GM19455 (cell line): Measurements from ENCODE around the gene UBXN6.

ENCODE experiments used
- ATAC-seq: cut with Tn5 transposase; IDR thresholded peaks from one replicate; pipeline ENCODE4 v1.9.1; 2021; ENCODE audit not compliant: unreplicated experiment

The UBXN6 gene

DNA sequence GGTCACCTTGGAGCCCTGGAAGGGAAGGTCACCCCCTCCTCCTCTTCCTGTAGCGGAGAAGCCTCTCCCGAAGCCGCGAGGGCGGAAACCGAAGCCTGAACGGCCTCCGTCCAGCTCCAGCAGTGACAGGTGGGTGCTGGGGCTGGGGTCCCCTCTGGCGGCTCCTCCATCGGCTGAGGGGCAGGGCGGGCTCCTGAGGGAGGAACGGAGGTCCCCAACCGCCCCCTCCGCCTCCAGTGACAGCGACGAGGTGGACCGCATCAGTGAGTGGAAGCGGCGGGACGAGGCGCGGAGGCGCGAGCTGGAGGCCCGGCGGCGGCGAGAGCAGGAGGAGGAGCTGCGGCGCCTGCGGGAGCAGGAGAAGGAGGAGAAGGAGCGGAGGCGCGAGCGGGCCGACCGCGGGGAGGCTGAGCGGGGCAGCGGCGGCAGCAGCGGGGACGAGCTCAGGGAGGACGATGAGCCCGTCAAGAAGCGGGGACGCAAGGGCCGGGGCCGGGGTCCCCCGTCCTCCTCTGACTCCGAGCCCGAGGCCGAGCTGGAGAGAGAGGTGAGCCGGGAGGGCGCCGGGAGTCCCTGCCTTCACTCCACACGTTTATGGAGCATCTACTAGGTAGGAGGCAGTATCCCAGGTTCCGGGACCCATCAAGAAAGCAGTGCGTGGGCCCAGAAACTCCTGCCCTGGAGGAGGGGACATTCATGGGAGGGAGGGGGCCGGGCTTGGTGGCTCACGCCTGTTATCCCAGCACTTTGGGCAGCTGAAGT is 36.5 kb upstream of the UBXN6 start:
- ATAC-seq = no peak

GRCh38 chr19:4493104-4493928 is 35.7 kb upstream of the UBXN6 start:
- ATAC-seq = no peak

- no peak for ATAC-seq
Observed at GRCh38 chr19:4492337-4493103, 34.9 kb upstream of the UBXN6 start.

GRCh38 chr19:4491446-4491845 is 33.9 kb upstream of the UBXN6 start:
- no peak for ATAC-seq

DNA sequence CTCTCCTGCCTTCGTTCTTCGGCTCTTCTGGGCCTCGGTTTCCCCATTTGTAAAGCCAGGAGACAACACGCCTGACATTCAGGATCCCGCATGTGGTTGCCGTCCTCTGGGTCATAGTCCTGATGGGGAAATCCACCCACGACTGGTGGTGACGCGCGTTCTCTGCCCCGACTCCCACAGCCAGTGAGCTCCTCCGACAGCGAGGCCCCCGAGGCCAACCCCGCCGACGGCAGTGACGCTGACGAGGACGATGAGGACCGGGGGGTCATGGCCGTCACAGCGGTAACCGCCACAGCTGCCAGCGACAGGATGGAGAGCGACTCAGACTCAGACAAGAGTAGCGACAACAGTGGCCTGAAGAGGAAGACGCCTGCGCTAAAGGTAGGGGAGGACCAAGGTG is 30.9 kb upstream of the UBXN6 start:
- ATAC-seq = no peak

GRCh38 chr19:4487572-4487971 is 30.0 kb upstream of the UBXN6 start:
- ATAC-seq = no peak

DNA sequence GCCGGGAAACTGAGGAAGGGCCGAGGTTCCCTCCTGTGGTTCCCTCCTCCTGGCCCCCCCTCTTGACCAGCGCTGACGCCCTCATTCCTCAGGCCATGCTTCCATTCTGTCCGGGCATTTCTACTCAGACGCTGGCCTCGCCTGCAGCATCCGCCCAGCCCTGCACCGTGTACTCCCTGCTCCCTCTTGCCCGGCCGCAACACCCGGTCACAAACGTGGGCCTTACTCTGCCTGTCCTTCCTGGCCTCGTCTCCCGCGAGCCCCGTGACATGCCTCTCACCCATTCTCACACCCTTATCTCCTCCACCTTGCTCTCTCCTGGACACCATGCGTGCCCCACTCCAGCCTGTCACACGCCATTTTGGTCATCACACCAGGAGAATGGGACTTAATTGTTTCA is 25.8 kb upstream of the UBXN6 start:
- ATAC-seq = no peak

DNA sequence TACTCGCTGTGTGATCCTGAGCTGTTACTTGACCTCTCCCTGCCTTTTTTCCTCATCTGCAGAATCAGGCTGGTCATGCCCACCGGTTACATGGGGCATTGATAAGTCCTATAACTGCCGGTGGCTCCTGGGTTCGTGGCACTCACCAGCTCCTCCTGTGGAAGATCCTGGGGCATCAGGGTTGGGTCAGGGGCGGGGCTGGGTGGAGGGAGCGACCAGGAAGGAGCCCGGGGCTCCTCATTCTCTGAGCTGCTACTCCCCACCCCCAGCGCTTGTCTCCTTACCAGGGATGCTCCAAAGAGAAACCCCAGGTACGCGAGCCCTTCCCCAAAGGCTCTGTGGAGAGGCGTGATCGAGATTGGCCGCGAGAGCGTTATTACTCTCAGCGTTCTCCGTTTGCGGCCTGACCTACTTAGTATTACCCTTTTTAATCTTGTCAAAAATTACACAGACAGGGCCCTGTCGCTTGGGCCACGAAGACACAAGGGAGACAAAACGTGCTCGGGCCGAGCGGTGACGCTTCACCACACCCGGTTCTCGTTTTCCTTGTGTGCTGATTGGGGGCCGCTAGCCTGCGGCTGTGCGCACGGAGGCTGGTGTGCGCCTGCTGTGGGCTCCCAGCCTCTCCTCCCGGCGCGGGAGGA is 25.2 kb upstream of the UBXN6 start:
- ATAC-seq = no peak

- no peak for ATAC-seq
Observed at GRCh38 chr19:4477034-4477801, 19.6 kb upstream of the UBXN6 start.

GRCh38 chr19:4474514-4475022 is 17.0 kb upstream of the UBXN6 start:
- no peak for ATAC-seq

GRCh38 chr19:4473763-4474513 is 16.3 kb upstream of the UBXN6 start:
- ATAC-seq = no peak

DNA sequence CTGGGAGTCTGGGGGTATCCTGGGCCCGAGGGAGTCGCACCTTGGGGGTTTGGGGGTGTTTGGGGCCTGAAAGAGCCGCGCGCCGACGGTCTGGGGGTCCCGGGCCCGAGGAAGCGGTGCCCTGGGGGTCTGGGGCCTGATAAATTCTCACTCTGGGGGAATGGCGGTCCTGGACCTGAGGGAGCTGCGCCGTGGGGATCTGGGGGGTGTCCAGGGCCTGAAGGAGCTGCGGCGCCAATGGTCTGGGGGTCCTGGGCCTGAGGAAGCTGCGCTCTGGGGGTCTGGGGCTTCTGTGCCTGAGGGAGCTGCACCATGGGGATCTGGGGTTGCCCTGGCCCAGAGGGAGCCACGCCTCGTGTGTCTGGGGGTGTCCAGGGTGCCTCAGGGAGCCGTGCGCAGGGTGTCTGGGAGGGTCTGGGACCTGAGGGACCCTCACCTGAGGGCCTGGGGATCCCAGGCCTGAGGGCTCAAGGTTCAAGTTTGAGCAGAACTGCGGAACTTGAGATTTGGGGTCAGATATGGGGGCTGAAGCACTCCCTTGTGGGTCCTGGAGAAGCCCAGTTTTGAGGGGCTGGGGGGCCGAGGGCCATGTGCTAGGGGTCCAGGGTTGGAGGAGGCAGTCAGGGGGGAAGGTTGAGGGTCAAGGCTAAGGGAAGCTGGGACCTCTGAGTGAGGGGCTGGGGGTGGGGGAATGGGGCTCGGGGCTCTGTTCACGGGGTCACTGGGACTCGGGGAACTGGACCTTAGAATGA is 15.6 kb upstream of the UBXN6 start:
- no peak for ATAC-seq

DNA sequence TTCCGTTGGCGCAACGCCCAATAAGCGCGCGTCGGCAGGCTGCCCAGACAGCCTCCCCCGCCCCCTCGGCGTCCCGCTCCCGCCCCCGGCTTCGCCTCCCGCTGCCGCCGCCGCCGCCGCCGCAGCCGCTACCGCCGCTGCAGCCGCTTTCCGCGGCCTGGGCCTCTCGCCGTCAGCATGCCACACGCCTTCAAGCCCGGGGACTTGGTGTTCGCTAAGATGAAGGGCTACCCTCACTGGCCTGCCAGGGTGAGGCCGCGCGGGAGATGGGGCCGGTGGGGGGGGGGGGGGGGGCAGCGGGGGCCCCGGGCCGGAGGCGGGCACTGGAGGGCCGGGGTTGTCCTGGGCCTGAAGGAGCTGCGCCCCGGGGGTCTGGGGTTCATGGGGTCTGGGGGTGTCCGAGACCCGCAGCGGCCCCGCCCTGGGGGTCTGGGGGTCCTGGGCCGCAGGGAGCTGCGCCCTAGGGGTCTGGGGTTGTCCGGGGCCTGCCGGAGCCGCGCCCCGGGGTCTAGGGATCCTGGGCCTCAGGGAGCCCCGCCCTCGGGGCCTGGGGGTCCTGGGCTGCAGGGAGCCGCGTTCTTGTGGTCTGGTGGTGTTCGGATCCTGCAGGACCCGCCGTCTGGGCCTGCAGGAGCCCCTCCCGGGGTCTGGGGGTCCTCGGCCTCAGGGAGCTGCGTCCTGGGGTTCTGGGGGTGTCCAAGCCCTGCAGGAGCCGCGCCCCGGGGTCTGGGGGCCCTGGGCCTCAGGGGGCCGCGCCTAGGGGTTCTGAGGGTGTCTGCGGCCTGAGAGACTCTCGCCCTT is 14.8 kb upstream of the UBXN6 start, which contains the start of gene HDGFL2:
HDGFL2 (plus strand) TSS at position 124 of the 801 bp plus-strand sequence; CDS start at position 178, 54 bp downstream.
- ATAC-seq = no peak

DNA sequence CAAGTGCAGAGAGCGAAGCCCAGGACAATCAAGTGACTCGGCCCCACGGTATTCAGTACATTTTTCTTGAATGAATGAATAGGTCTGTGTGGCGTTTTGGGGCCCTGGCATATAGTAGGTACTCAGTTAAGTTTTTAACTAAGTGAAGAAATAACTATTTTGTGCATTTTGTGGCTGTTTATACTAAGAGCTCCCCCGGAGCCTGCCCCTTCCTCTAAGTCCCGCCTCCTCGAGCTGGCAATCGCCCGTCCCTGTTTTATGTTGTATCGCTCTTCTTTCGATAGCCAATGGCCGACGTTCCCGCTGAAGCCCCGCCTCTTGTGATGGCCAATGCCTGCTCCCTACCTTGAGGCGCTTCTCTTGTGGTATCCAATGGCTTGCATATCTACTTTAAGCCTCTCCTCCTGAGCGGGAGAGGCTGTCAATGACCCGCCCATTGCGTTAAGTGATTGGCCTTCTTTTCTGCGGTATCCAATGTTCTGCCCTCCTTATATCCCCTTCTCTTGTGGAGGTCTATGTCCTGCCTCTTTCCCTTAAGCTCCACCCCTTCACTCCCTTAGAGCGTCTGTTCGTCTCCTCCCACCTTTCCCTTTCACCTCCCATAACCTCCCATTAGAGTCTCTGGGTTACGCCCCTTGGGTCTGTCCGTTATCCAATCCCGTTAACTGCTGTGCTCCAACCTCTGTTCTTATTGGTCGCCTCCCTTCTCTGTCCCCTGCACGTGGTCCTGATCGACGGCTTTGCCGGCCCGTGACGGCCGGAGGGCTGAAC is 14.0 kb upstream of the UBXN6 start:
- ATAC-seq = peak; percentile 83

DNA sequence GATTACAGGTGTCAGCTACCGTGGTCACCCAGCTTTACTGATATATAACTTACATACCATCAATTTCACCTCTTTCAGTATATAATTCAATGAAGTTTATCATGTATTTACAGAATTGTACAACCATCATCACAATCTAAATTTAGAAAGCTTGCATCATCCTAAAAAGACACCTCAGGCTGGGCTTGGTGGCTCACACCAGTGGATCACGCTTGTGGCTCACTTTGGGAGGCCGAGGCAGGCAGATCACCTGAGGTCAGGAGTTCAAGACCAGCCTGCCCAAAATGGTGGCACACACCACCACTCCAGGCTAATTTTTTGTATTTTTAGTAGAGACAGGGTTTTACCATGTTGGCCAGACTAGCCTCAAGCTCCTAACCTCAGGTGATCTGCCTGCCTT is 10.2 kb upstream of the UBXN6 start:
- ATAC-seq = no peak

- ATAC-seq = no peak
Observed at GRCh38 chr19:4464815-4465581, 7.4 kb upstream of the UBXN6 start.
